MM.1S (cell line): Measurements from ENCODE around the gene HYAL2.

Experiments used
- DNase-seq: peaks from one replicate; pipeline ENCODE4 v3.0.0-alpha.2; 2015
- H2AFZ ChIP-seq: fragments of 300-600 bp; sonication (generic); 2 replicates; pipeline ENCODE4 v1.6.0; 2016; ENCODE audit warnings: antibody characterized with exemption, low read length
- H3F3A ChIP-seq: fragments of 300-600 bp; sonication (generic); 2 replicates; pipeline ENCODE4 v1.6.1; 2016; ENCODE audit warnings: mild to moderate bottlenecking, antibody characterized with exemption, low read length, moderate library complexity, mixed read lengths; ENCODE audit not compliant: insufficient read depth
- H3K27ac ChIP-seq: fragments of 300-600 bp; sonication (generic); 2 replicates; pipeline ENCODE4 v1.5.1; 2016; ENCODE audit warnings: mild to moderate bottlenecking, low read length
- H3K27me3 ChIP-seq: fragments of 300-600 bp; sonication (generic); replicated peaks from 2 replicates; pipeline ENCODE4 v1.6.0; 2016; ENCODE audit warnings: low read length; ENCODE audit not compliant: insufficient read depth
- H3K36me3 ChIP-seq: fragments of 300-600 bp; sonication (generic); replicated peaks from 2 replicates; pipeline ENCODE4 v1.6.1; 2016; ENCODE audit warnings: mild to moderate bottlenecking, low read length, mixed read lengths; ENCODE audit not compliant: insufficient read depth
- H3K4me1 ChIP-seq: fragments of 300-600 bp; sonication (generic); 2 replicates; pipeline ENCODE4 v1.6.1; 2016; ENCODE audit warnings: low read length, mixed read lengths
- H3K4me2 ChIP-seq: fragments of 300-600 bp; sonication (generic); 2 replicates; pipeline ENCODE4 v1.6.0; 2016; ENCODE audit warnings: low read depth, low read length
- H3K4me3 ChIP-seq: fragments of 300-600 bp; sonication (generic); 2 replicates; pipeline ENCODE4 v1.5.1; 2016; ENCODE audit warnings: low read length, mixed read lengths
- H3K79me2 ChIP-seq: fragments of 300-600 bp; sonication (generic); 2 replicates; pipeline ENCODE4 v1.6.1; 2016; ENCODE audit warnings: mixed run types, low read length, mixed read lengths
- H3K9ac ChIP-seq: fragments of 300-600 bp; sonication (generic); 2 replicates; pipeline ENCODE4 v1.6.1; 2016; ENCODE audit warnings: low read length, mixed read lengths
- H3K9me2 ChIP-seq: fragments of 300-600 bp; sonication (generic); replicated peaks from 2 replicates; pipeline ENCODE4 v1.6.1; 2016; ENCODE audit warnings: mild to moderate bottlenecking, low read length, mixed read lengths; ENCODE audit not compliant: insufficient read depth
- H3K9me3 ChIP-seq: fragments of 300-600 bp; sonication (generic); replicated peaks from 2 replicates; pipeline ENCODE4 v1.6.1; 2016; ENCODE audit warnings: mild to moderate bottlenecking, low read length, mixed read lengths; ENCODE audit not compliant: insufficient read depth
- H4K20me1 ChIP-seq: fragments of 300-600 bp; sonication (generic); 2 replicates; pipeline ENCODE4 v1.6.1; 2016; ENCODE audit warnings: mild to moderate bottlenecking, low read length, moderate library complexity, mixed read lengths; ENCODE audit not compliant: insufficient read depth
- EZH2 ChIP-seq: fragments of 300-600 bp; sonication (generic); optimal IDR thresholded peaks from 2 replicates; pipeline ENCODE3; 2017; ENCODE audit warnings: low read depth, mild to moderate bottlenecking, antibody characterized with exemption, low read length, mixed read lengths
- EZH2phosphoT487 ChIP-seq: fragments of 300-600 bp; sonication (generic); IDR thresholded peaks from 2 replicates; pipeline ENCODE4 v1.6.1; 2018; ENCODE audit warnings: antibody characterized with exemption, low read length
- TF ChIP-seq, protein P1 (sequence below): fragments of 300-600 bp; sonication (generic); IDR thresholded peaks from 2 replicates; pipeline ENCODE4 v1.5.1; 2016; ENCODE audit warnings: antibody characterized with exemption, low read length, mixed read lengths

The HYAL2 gene

DNA sequence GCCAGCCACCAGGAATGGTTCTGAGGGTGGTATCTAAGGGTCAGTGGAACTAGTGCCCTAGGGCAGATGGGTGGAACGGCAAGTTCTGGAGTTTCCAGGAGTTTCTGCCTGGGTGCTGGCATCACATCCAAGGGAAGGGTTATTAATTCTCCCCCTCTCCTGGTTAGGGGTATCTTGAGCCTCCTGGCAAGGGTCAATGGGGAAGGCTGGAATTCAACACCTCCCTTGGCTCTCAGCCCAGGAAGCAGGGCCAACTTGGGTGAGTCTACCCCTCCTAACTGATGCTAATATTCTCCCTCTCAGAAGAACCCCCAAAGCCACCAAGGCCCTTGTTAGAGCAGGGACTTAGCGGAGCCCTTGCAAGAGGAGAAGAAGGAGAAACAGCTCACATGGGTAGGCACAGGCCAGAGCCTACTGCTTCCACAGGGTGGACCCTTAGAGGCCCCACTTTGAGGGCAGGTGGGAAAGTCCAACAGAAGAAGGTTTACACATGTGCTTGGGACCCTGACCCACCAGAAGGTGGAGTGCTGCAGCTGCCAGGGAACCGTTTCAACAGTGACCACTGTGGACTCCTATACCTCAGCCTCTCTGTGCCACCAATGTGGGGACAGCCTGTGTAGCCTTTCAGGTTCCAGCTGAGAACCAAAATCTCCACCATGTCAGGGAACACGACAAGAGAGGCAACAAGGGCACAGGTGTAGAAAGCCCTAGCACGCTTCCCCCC lies 33.4 kb upstream of the HYAL2 start:
- H3F3A ChIP-seq, result 0 out of 2 replicates have a peak, but pooled peaks cover 6% of the 10 kb centered on the region
- no peak overlapping the region for H3K9ac ChIP-seq
- H3K36me3 ChIP-seq, result peaks cover 11% of the 10 kb centered on the region; the same call in 1 of the 2 replicates
- no peak overlapping the region for H3K27ac ChIP-seq
- peaks cover 35% of the 10 kb centered on the region for H3K4me1 ChIP-seq
- peak overlapping the region; percentile 87 for H3K4me2 ChIP-seq
- no peak for DNase-seq
- H2AFZ ChIP-seq, result no peak overlapping the region
- no peaks in the 10 kb centered on the region for H3K9me2 ChIP-seq
- no peaks in the 10 kb centered on the region for H4K20me1 ChIP-seq
- no peak overlapping the region for H3K4me3 ChIP-seq
- H3K9me3 ChIP-seq, result no peaks in the 10 kb centered on the region
- H3K27me3 ChIP-seq, result no peaks in the 10 kb centered on the region
- TF ChIP-seq, protein P1, sequence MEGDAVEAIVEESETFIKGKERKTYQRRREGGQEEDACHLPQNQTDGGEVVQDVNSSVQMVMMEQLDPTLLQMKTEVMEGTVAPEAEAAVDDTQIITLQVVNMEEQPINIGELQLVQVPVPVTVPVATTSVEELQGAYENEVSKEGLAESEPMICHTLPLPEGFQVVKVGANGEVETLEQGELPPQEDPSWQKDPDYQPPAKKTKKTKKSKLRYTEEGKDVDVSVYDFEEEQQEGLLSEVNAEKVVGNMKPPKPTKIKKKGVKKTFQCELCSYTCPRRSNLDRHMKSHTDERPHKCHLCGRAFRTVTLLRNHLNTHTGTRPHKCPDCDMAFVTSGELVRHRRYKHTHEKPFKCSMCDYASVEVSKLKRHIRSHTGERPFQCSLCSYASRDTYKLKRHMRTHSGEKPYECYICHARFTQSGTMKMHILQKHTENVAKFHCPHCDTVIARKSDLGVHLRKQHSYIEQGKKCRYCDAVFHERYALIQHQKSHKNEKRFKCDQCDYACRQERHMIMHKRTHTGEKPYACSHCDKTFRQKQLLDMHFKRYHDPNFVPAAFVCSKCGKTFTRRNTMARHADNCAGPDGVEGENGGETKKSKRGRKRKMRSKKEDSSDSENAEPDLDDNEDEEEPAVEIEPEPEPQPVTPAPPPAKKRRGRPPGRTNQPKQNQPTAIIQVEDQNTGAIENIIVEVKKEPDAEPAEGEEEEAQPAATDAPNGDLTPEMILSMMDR, result no peak
- no peak for TF ChIP-seq EZH2
- no peak for TF ChIP-seq EZH2phosphoT487
- peaks cover 75% of the 10 kb centered on the region for H3K79me2 ChIP-seq

DNA sequence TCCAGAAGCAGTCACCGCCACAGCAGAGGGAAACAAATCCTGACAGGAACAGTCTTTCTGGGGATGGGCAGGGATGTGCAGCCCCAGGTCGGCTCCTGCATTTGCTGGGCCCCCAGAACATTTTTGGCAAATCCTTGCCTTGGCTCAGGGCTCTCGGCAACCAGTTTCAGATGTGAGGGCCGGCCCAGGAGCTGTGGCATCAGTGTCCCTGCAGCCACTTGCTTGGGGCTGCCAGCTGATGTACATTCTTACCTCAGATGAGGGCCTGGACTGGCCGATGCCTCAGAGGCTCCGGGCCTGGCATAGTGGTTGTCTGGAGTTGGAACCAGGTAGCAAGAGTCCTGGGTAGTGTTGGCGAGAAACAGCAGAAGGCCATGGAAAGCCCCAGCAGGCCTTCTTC lies 32.3 kb upstream of the HYAL2 start:
- H3K9me3 ChIP-seq, result no peaks in the 10 kb centered on the region
- peaks cover 34% of the 10 kb centered on the region for H3K4me1 ChIP-seq
- TF ChIP-seq EZH2phosphoT487, result no peak
- TF ChIP-seq EZH2, result no peak
- TF ChIP-seq, protein P1, result no peak
- H3K9me2 ChIP-seq, result no peaks in the 10 kb centered on the region
- no peak for DNase-seq
- H3K79me2 ChIP-seq, result peaks cover 82% of the 10 kb centered on the region
- no peaks in the 10 kb centered on the region for H3K27me3 ChIP-seq
- H2AFZ ChIP-seq, result no peak overlapping the region
- no peak overlapping the region for H3K4me3 ChIP-seq
- H3K9ac ChIP-seq, result no peak overlapping the region
- no peaks in the 10 kb centered on the region for H4K20me1 ChIP-seq
- H3F3A ChIP-seq, result 0 out of 2 replicates have a peak, but pooled peaks cover 6% of the 10 kb centered on the region
- no peak overlapping the region for H3K4me2 ChIP-seq
- peaks cover 11% of the 10 kb centered on the region; the same call in 1 of the 2 replicates for H3K36me3 ChIP-seq
- no peak overlapping the region for H3K27ac ChIP-seq

DNA sequence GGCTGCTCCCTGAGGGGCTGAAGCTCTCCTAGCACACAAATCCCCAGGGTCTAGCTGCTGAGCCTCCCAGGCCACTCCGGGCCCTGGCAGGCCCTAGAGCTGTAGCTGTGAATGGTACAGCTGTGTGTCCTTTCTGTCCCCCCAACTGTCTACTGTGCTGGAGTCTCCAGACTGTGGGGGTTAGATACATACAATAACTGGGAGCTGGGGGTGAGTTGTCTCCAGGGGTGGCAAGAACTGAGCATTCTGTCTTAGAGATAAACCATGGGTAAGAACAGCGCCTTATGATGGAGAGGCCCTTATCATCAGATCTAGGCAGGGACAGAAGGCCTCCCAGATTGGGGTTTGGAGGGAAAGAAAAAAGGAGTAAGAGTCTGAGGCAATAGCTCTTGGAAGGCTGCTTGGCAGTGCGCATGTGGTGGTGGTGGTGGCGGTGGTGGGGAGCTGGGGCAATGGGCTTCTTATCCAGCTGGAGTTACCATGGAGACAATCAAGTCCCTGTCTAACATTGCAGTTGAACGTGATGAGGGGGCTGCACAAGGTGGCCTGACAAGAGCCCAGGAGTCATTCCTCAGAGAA lies 31.7 kb upstream of the HYAL2 start:
- Histone ChIP-seq H3F3A (0 out of 2 replicates have a peak, but pooled peaks cover 6% of the 10 kb centered on the region), H3K9ac (no peak overlapping the region), H3K79me2 (peaks cover 88% of the 10 kb centered on the region), H3K4me2 (no peak overlapping the region), H3K9me2 (no peaks in the 10 kb centered on the region), H3K9me3 (no peaks in the 10 kb centered on the region), H3K36me3 (peaks cover 11% of the 10 kb centered on the region; the same call in 1 of the 2 replicates), H3K4me3 (no peak overlapping the region), H3K27me3 (no peaks in the 10 kb centered on the region), H3K4me1 (peaks cover 38% of the 10 kb centered on the region), H4K20me1 (no peaks in the 10 kb centered on the region), H2AFZ (no peak overlapping the region), H3K27ac (no peak overlapping the region)
- no peak for DNase-seq
- TF ChIP-seq EZH2 (no peak), EZH2phosphoT487 (no peak)
- TF ChIP-seq, protein P1, result no peak
